ENCODE results near the gene DNAH8. TPM values are rescaled to one million over a fixed set of nuclear protein-coding genes. Genes with fewer than 3 reads are reported as not detected.

The DNAH8 gene
- total RNA-seq, 1 donor from 2014 or later: 0.24 TPM

GRCh38 chr6:38784506-38785235 lies 69.6 kb downstream of the DNAH8 start:
- Mint-ChIP-seq H3K27me3 (ENCODE audit: unreplicated experiment) (no peaks in the 10 kb centered on the region), H3K9me3 (ENCODE audit: unreplicated experiment) (no peaks in the 10 kb centered on the region), H3K36me3 (ENCODE audit: unreplicated experiment) (no peaks in the 10 kb centered on the region), H3K4me3 (ENCODE audit: unreplicated experiment) (peak overlapping the region; percentile 20), H3K4me1 (ENCODE audit: unreplicated experiment) (peaks cover 82% of the 10 kb centered on the region), H3K27ac (ENCODE audit: unreplicated experiment) (peak overlapping the region; percentile 82)
- no peak for DNase-seq (ENCODE audit: extremely low spot score, unreplicated experiment)
- no peak for TF ChIP-seq CTCF (IDR thresholded peaks at IDR 0.05)

- DNase-seq (ENCODE audit: extremely low spot score, unreplicated experiment): no peak
- Mint-ChIP-seq H3K36me3 (ENCODE audit: unreplicated experiment) (no peaks in the 10 kb centered on the region), H3K4me1 (ENCODE audit: unreplicated experiment) (peaks cover 74% of the 10 kb centered on the region), H3K9me3 (ENCODE audit: unreplicated experiment) (no peaks in the 10 kb centered on the region), H3K27ac (ENCODE audit: unreplicated experiment) (peak overlapping the region; percentile 59), H3K4me3 (ENCODE audit: unreplicated experiment) (no peak overlapping the region), H3K27me3 (ENCODE audit: unreplicated experiment) (no peaks in the 10 kb centered on the region)
- TF ChIP-seq CTCF (IDR thresholded peaks at IDR 0.05): no peak
Measured at GRCh38 chr6:38786486-38786885, 71.4 kb downstream of the DNAH8 start.

- peaks cover 56% of the 10 kb centered on the region for H3K4me1 Mint-ChIP-seq (ENCODE audit: unreplicated experiment)
- H3K27ac Mint-ChIP-seq (ENCODE audit: unreplicated experiment): no peak overlapping the region
- no peak for DNase-seq (ENCODE audit: extremely low spot score, unreplicated experiment)
- no peak for TF ChIP-seq CTCF (IDR thresholded peaks at IDR 0.05)
- H3K27me3 Mint-ChIP-seq (ENCODE audit: unreplicated experiment): no peaks in the 10 kb centered on the region
- H3K4me3 Mint-ChIP-seq (ENCODE audit: unreplicated experiment): no peak overlapping the region
- H3K36me3 Mint-ChIP-seq (ENCODE audit: unreplicated experiment): no peaks in the 10 kb centered on the region
- no peaks in the 10 kb centered on the region for H3K9me3 Mint-ChIP-seq (ENCODE audit: unreplicated experiment)
Measured at GRCh38 chr6:38789256-38789655, 74.1 kb downstream of the DNAH8 start.

- H3K9me3 Mint-ChIP-seq (ENCODE audit: unreplicated experiment): no peaks in the 10 kb centered on the region
- H3K27ac Mint-ChIP-seq (ENCODE audit: unreplicated experiment): no peak overlapping the region
- no peaks in the 10 kb centered on the region for H3K36me3 Mint-ChIP-seq (ENCODE audit: unreplicated experiment)
- H3K4me3 Mint-ChIP-seq (ENCODE audit: unreplicated experiment): no peak overlapping the region
- H3K27me3 Mint-ChIP-seq (ENCODE audit: unreplicated experiment): no peaks in the 10 kb centered on the region
- TF ChIP-seq CTCF (IDR thresholded peaks at IDR 0.05): no peak
- H3K4me1 Mint-ChIP-seq (ENCODE audit: unreplicated experiment): peaks cover 42% of the 10 kb centered on the region
- no peak for DNase-seq (ENCODE audit: extremely low spot score, unreplicated experiment)
Measured at GRCh38 chr6:38792356-38792755, 77.2 kb downstream of the DNAH8 start.

- H3K4me3 Mint-ChIP-seq (ENCODE audit: unreplicated experiment): no peak overlapping the region
- H3K9me3 Mint-ChIP-seq (ENCODE audit: unreplicated experiment): no peaks in the 10 kb centered on the region
Measured at GRCh38 chr6:38794682-38795081, 79.6 kb downstream of the DNAH8 start.

More at GRCh38 chr6:38794682-38795081, 79.6 kb downstream of the DNAH8 start:
- no peak overlapping the region for H3K27ac Mint-ChIP-seq (ENCODE audit: unreplicated experiment)
- H3K27me3 Mint-ChIP-seq (ENCODE audit: unreplicated experiment): no peaks in the 10 kb centered on the region
- peaks cover 30% of the 10 kb centered on the region for H3K4me1 Mint-ChIP-seq (ENCODE audit: unreplicated experiment)
- no peak for DNase-seq (ENCODE audit: extremely low spot score, unreplicated experiment)
- no peak for TF ChIP-seq CTCF (IDR thresholded peaks at IDR 0.05)
- no peaks in the 10 kb centered on the region for H3K36me3 Mint-ChIP-seq (ENCODE audit: unreplicated experiment)
